Loucy (cell line): ENCODE measurements around the gene ERCC5.

Source experiments
- H2AFZ ChIP-seq: fragments of 200-600 bp; sonication (generic); 2 replicates; pipeline ENCODE4 v1.6.0; 2016; ENCODE audit warnings: antibody characterized with exemption, mild to moderate bottlenecking, low read length, moderate library complexity
- H3F3A ChIP-seq: fragments of 200-600 bp; 2 replicates; pipeline ENCODE4 v1.6.0; 2016; ENCODE audit warnings: antibody characterized with exemption, low read depth, mild to moderate bottlenecking
- H3K27me3 ChIP-seq: fragments of 200-600 bp; sonication (generic); 2 replicates; pipeline ENCODE4 v1.6.1; 2014; ENCODE audit warnings: low read length, mild to moderate bottlenecking; ENCODE audit not compliant: insufficient read depth, poor library complexity, severe bottlenecking
- H3K36me3 ChIP-seq: fragments of 200-600 bp; sonication (generic); 2 replicates; pipeline ENCODE4 v1.6.1; 2016; ENCODE audit warnings: low read length; ENCODE audit not compliant: insufficient read depth
- H3K4me1 ChIP-seq: fragments of 200-600 bp; sonication (generic); 2 replicates; pipeline ENCODE4 v1.5.1; 2014; ENCODE audit warnings: low read length, mild to moderate bottlenecking; ENCODE audit not compliant: insufficient read depth, poor library complexity, severe bottlenecking
- H3K4me2 ChIP-seq: fragments of 200-600 bp; sonication (generic); 2 replicates; pipeline ENCODE4 v1.6.0; 2014; ENCODE audit warnings: antibody characterized with exemption, low read length, low read depth, mild to moderate bottlenecking; ENCODE audit not compliant: poor library complexity, severe bottlenecking
- H3K4me3 ChIP-seq: fragments of 200-600 bp; sonication (generic); 2 replicates; pipeline ENCODE4 v1.5.1; 2014; ENCODE audit warnings: low read length, mild to moderate bottlenecking, mixed read lengths; ENCODE audit not compliant: poor library complexity, severe bottlenecking
- H3K79me2 ChIP-seq: fragments of 200-600 bp; sonication (generic); 2 replicates; pipeline ENCODE4 v1.6.1; 2014; ENCODE audit warnings: low read length; ENCODE audit not compliant: insufficient read depth
- H3K9ac ChIP-seq: fragments of 200-600 bp; sonication (generic); 2 replicates; pipeline ENCODE4 v1.6.0; 2014; ENCODE audit warnings: mild to moderate bottlenecking, low read depth, low read length, moderate library complexity; ENCODE audit not compliant: poor library complexity, severe bottlenecking
- H3K9me2 ChIP-seq: fragments of 200-600 bp; sonication (generic); replicated peaks from 2 replicates; pipeline ENCODE4 v1.6.1; 2016; ENCODE audit warnings: low read depth, low read length, mixed read lengths
- H3K9me3 ChIP-seq: fragments of 200-600 bp; sonication (generic); 2 replicates; pipeline ENCODE4 v1.6.1; 2014; ENCODE audit warnings: mild to moderate bottlenecking, antibody characterized with exemption, low read length, low read depth; ENCODE audit not compliant: insufficient read depth
- H4K20me1 ChIP-seq: fragments of 200-600 bp; sonication (generic); 2 replicates; pipeline ENCODE4 v1.6.0; 2014; ENCODE audit warnings: antibody characterized with exemption, low read length, mild to moderate bottlenecking; ENCODE audit not compliant: insufficient read depth, poor library complexity, severe bottlenecking
- EZH2phosphoT487 ChIP-seq: fragments of 200-600 bp; IDR thresholded peaks from 2 replicates; pipeline ENCODE4 v1.6.1; 2018; ENCODE audit warnings: antibody characterized with exemption, mild to moderate bottlenecking, moderate library complexity, borderline replicate concordance
- TF ChIP-seq, protein P1 (sequence below): fragments of 200-600 bp; sonication (generic); conservative IDR thresholded peaks from 2 replicates; pipeline ENCODE4 v1.5.1; 2014; ENCODE audit warnings: mild to moderate bottlenecking, antibody characterized with exemption, low read length

ERCC5 gene

DNA sequence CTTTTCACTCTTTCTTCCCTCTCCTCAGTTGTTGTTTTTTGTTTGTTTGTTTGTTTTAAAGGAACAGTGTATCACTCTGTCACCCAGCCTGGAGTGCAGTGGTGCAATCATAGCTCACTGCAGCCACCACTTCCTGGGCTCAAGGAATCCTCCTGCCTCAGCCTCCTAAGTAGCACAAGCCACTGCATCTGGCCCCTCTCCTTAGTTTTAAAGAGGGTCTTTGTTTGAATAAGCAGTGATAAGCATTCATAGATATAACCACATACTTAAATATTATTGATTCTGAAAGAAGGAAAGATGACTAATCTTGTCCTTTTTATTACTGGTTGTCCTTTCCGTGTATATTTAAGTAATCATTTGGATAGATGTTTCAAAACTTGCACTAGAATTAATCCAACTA, 26.7 kb downstream of the ERCC5 start:
- no peaks in the 10 kb centered on the region for H3K4me1 ChIP-seq
- H3K4me2 ChIP-seq = no peak overlapping the region
- H3K9me3 ChIP-seq = no peaks in the 10 kb centered on the region
- peaks cover 85% of the 10 kb centered on the region for H3K36me3 ChIP-seq
- TF ChIP-seq, protein P1, sequence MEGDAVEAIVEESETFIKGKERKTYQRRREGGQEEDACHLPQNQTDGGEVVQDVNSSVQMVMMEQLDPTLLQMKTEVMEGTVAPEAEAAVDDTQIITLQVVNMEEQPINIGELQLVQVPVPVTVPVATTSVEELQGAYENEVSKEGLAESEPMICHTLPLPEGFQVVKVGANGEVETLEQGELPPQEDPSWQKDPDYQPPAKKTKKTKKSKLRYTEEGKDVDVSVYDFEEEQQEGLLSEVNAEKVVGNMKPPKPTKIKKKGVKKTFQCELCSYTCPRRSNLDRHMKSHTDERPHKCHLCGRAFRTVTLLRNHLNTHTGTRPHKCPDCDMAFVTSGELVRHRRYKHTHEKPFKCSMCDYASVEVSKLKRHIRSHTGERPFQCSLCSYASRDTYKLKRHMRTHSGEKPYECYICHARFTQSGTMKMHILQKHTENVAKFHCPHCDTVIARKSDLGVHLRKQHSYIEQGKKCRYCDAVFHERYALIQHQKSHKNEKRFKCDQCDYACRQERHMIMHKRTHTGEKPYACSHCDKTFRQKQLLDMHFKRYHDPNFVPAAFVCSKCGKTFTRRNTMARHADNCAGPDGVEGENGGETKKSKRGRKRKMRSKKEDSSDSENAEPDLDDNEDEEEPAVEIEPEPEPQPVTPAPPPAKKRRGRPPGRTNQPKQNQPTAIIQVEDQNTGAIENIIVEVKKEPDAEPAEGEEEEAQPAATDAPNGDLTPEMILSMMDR = no peak
- no peak for TF ChIP-seq EZH2phosphoT487
- no peaks in the 10 kb centered on the region for H3K9me2 ChIP-seq
- H3K9ac ChIP-seq = no peak overlapping the region
- H3K4me3 ChIP-seq = no peak overlapping the region
- peaks cover 6% of the 10 kb centered on the region; the same call in 1 of the 2 replicates for H3K79me2 ChIP-seq
- H2AFZ ChIP-seq = no peak overlapping the region
- H3F3A ChIP-seq = 0 out of 2 replicates have a peak, but pooled peaks cover 4% of the 10 kb centered on the region
- peaks cover 15% of the 10 kb centered on the region for H4K20me1 ChIP-seq
- H3K27me3 ChIP-seq = no peaks in the 10 kb centered on the region

DNA sequence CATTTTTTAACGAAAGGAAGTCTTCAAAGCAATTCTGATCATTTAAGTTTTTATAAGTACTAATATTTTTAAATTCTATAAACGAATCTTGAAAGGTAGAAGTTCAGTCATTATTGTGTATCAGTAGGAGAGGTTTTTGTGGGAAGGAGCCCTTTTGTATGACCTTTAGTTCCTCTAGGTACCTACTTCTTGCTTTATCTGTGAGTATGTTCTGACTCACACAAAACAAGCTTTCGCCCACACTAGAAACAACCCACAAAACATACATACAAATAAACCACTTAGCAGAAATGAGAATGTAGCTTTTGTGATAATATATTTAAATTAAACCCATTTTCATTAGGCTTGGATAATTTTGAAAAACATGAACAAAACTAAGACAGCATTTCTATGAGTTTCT, 27.8 kb downstream of the ERCC5 start:
- H3K27me3 ChIP-seq = no peaks in the 10 kb centered on the region
- peaks cover 79% of the 10 kb centered on the region for H3K36me3 ChIP-seq
- peaks cover 15% of the 10 kb centered on the region for H4K20me1 ChIP-seq
- no peak overlapping the region for H3K4me2 ChIP-seq
- no peak overlapping the region for H2AFZ ChIP-seq
- TF ChIP-seq, protein P1 = no peak
- no peak for TF ChIP-seq EZH2phosphoT487
- no peaks in the 10 kb centered on the region for H3K4me1 ChIP-seq
- no peak overlapping the region for H3K4me3 ChIP-seq
- H3K9me2 ChIP-seq = no peaks in the 10 kb centered on the region
- H3K79me2 ChIP-seq = peaks cover 6% of the 10 kb centered on the region; the same call in 1 of the 2 replicates
- no peaks in the 10 kb centered on the region for H3K9me3 ChIP-seq
- H3K9ac ChIP-seq = no peak overlapping the region
- H3F3A ChIP-seq = 0 out of 2 replicates have a peak, but pooled peaks cover 4% of the 10 kb centered on the region

DNA sequence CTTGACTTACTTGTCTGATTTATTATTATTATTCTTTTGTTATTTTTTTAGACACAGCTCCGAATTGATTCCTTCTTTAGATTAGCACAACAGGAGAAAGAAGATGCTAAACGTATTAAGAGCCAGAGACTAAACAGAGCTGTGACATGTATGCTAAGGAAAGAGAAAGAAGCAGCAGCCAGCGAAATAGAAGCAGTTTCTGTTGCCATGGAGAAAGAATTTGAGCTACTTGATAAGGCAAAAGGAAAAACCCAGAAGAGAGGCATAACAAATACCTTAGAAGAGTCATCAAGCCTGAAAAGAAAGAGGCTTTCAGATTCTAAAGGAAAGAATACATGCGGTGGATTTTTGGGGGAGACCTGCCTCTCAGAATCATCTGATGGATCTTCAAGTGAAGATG, 29.4 kb downstream of the ERCC5 start:
- peaks cover 66% of the 10 kb centered on the region for H3K36me3 ChIP-seq
- H3K9ac ChIP-seq = no peak overlapping the region
- no peak overlapping the region for H2AFZ ChIP-seq
- H3F3A ChIP-seq = no peaks in the 10 kb centered on the region
- H3K4me2 ChIP-seq = no peak overlapping the region
- TF ChIP-seq EZH2phosphoT487 = no peak
- TF ChIP-seq, protein P1 = no peak
- no peaks in the 10 kb centered on the region for H3K4me1 ChIP-seq
- H3K79me2 ChIP-seq = peaks cover 6% of the 10 kb centered on the region; the same call in 1 of the 2 replicates
- H3K9me3 ChIP-seq = no peaks in the 10 kb centered on the region
- peaks cover 10% of the 10 kb centered on the region for H4K20me1 ChIP-seq
- H3K9me2 ChIP-seq = no peaks in the 10 kb centered on the region
- no peaks in the 10 kb centered on the region for H3K27me3 ChIP-seq
- H3K4me3 ChIP-seq = no peak overlapping the region
